Vagina (tissue), 2 donors: ENCODE data around the gene C20orf144. TPM values are rescaled to one million over a fixed set of nuclear protein-coding genes. Genes with fewer than 3 reads are reported as not detected.

ENCODE experiments used
- DNase-seq, 2 donors: peaks; one replicate each; pipeline ENCODE4 v3.0.0-alpha.2; 2017; ENCODE audit errors: extremely low spot score in 2 of 2
- H3K27ac ChIP-seq: fragments of 200-600 bp; sonication (generic); one replicate; pipeline ENCODE4 v1.5.1; 2019
- H3K27me3 ChIP-seq: fragments of 200-600 bp; sonication (generic); one replicate; pipeline ENCODE4 v1.5.1; 2019
- H3K36me3 ChIP-seq, 2 donors: fragments of 200-600 bp; sonication (generic); one replicate each; pipeline ENCODE4 v1.5.1; 2017 to 2019
- H3K4me1 ChIP-seq: fragments of 200-600 bp; sonication (generic); one replicate; pipeline ENCODE4 v1.5.1; 2019
- H3K4me3 ChIP-seq, 2 donors: fragments of 200-600 bp; sonication (generic); 1 replicate in 1 of 2; 2 replicates in 1 of 2; pipeline ENCODE4 v1.5.1; 2016 to 2019
- H3K9me3 ChIP-seq: fragments of 200-600 bp; sonication (generic); one replicate; pipeline ENCODE4 v1.5.1; 2019
- CTCF ChIP-seq, 3 experiments: fragments of 450-650 bp in 2 of 3; fragments of 200-600 bp in 1 of 3; sonication (generic) in 1 of 3; IDR thresholded peaks; one replicate each; pipeline ENCODE4 v1.5.1; 2017 to 2019; ENCODE audit warnings: antibody characterized with exemption in 3 of 3, mild to moderate bottlenecking in 2 of 3, moderate library complexity in 2 of 3
- POLR2A ChIP-seq, 2 donors: fragments of 450-650 bp; IDR thresholded peaks; one replicate each; pipeline ENCODE4 v1.6.1; 2017; ENCODE audit warnings: antibody characterized with exemption in 2 of 2, mild to moderate bottlenecking in 2 of 2, moderate library complexity in 2 of 2
- POLR2AphosphoS5 ChIP-seq, 2 donors: sonication (generic); formaldehyde crosslinking; IDR thresholded peaks; one replicate each; pipeline ENCODE4 v1.9.0; 2017; ENCODE audit warnings: antibody characterized with exemption in 2 of 2, mild to moderate bottlenecking in 2 of 2, low read depth in 1 of 2; ENCODE audit not compliant: insufficient read depth in 1 of 2
- intact Hi-C: fragments of 100-400 bp; cut with DNase I; formaldehyde crosslinking; loops from one replicate; pipeline ENCODE4 v1.15.1; 2023
- total RNA-seq: library from RNA; depleted of rRNA; stranded (reverse); fragments of >200 nt; gene quantifications from one replicate; pipeline ENCODE4 v1.2.3, GENCODE V29; 2016

The C20orf144 gene
- total RNA-seq, 1 donor from 2014 or later = not detected

- intact Hi-C loops = loop anchor here (10.0 kb wide), 1 partner anchor 61 kb away; the partner anchor contains the start of gene ZNF341
- DNase-seq = no peak
- Histone ChIP-seq H3K27ac (peak overlapping the region; percentile 95), H3K27me3 (no peaks in the 10 kb centered on the region), H3K9me3 (no peaks in the 10 kb centered on the region), H3K4me1 (peaks cover 47% of the 10 kb centered on the region), H3K4me3 (peak overlapping the region; percentile 63 to 75), H3K36me3 (no peaks in the 10 kb centered on the region)
- TF ChIP-seq CTCF (IDR thresholded peaks at IDR 0.05) = no peak
- TF ChIP-seq POLR2AphosphoS5 (IDR thresholded peaks at IDR 0.05; ENCODE audit: insufficient read depth in 1 of 2, low read depth in 1 of 2) = no peak
- TF ChIP-seq POLR2A (IDR thresholded peaks at IDR 0.05) = no peak
These were observed 11.5 kb downstream of the C20orf144 start for GRCh38 chr20:33673410-33674293.

GRCh38 chr20:33674294-33675135 is 12.4 kb downstream of the C20orf144 start, which contains the start of gene NECAB3:
Gene NECAB3, minus strand, starts transcription at chr20:33674428. Its CDS starts 76 bp downstream, at chr20:33674352.
- H3K36me3 ChIP-seq = no peaks in the 10 kb centered on the region
- H3K9me3 ChIP-seq = no peaks in the 10 kb centered on the region
- H3K4me1 ChIP-seq = peaks cover 47% of the 10 kb centered on the region
- peak in 1 of 3 experiments; percentile 20 for TF ChIP-seq CTCF (IDR thresholded peaks at IDR 0.05)
- peak in 1 of 2 donors; percentile 85 for TF ChIP-seq POLR2AphosphoS5 (IDR thresholded peaks at IDR 0.05; ENCODE audit: insufficient read depth in 1 of 2, low read depth in 1 of 2)
- peak in 1 of 2 donors; percentile 66 for TF ChIP-seq POLR2A (IDR thresholded peaks at IDR 0.05)
- intact Hi-C loops = loop anchor here (10.0 kb wide), 1 partner anchor 60 kb away; the partner anchor contains the start of gene ZNF341
- H3K27ac ChIP-seq = peak within 1 kb of the TSS; percentile 95
- peak within 1 kb of the TSS; percentile 63 to 75 for H3K4me3 ChIP-seq
- no peaks in the 10 kb centered on the region for H3K27me3 ChIP-seq
- DNase-seq = no peak

- Histone ChIP-seq H3K27me3 (no peaks in the 10 kb centered on the region), H3K36me3 (no peaks in the 10 kb centered on the region), H3K4me3 (peak overlapping the region; percentile 63 to 75), H3K9me3 (no peaks in the 10 kb centered on the region), H3K27ac (peak overlapping the region; percentile 95), H3K4me1 (peaks cover 47% of the 10 kb centered on the region)
- intact Hi-C loops = loop anchor here (10.0 kb wide), 1 partner anchor 59 kb away; the partner anchor contains the start of gene ZNF341
- peak in 1 of 3 experiments; percentile 1 for TF ChIP-seq CTCF (IDR thresholded peaks at IDR 0.05)
- TF ChIP-seq POLR2AphosphoS5 (IDR thresholded peaks at IDR 0.05; ENCODE audit: insufficient read depth in 1 of 2, low read depth in 1 of 2) = peak; percentile 39 to 40
- TF ChIP-seq POLR2A (IDR thresholded peaks at IDR 0.05) = no peak
- no peak for DNase-seq
These were observed 13.2 kb downstream of the C20orf144 start for GRCh38 chr20:33675136-33675959.

- H3K27me3 ChIP-seq = no peaks in the 10 kb centered on the region
- H3K27ac ChIP-seq = peak overlapping the region; percentile 95
- no peaks in the 10 kb centered on the region for H3K9me3 ChIP-seq
- TF ChIP-seq POLR2A (IDR thresholded peaks at IDR 0.05) (no peak), CTCF (IDR thresholded peaks at IDR 0.05) (no peak), POLR2AphosphoS5 (IDR thresholded peaks at IDR 0.05; ENCODE audit: insufficient read depth in 1 of 2, low read depth in 1 of 2) (no peak)
- H3K4me3 ChIP-seq = no peak overlapping the region
- no peaks in the 10 kb centered on the region for H3K36me3 ChIP-seq
- intact Hi-C loops = loop anchor here (10.0 kb wide), 1 partner anchor 59 kb away; the partner anchor contains the start of gene ZNF341
- H3K4me1 ChIP-seq = peaks cover 47% of the 10 kb centered on the region
- DNase-seq = no peak
These were observed 14.0 kb downstream of the C20orf144 start for GRCh38 chr20:33676121-33676520.
